B cell (primary cell): ENCODE measurements around the gene CELF2.
"Not testable (repeated sequence)": the region's sequence is repeated elsewhere in the genome, so short reads cannot be mapped to it uniquely, and the experiment has no call there.

Experiments used
- EZH2 ChIP-seq: IDR thresholded peaks from 2 replicates; pipeline ENCODE4 v1.6.1; 2012; ENCODE audit warnings: borderline replicate concordance, low read depth, mild to moderate bottlenecking, moderate library complexity, low read length; ENCODE audit not compliant: insufficient read depth, poor library complexity, severe bottlenecking
- TF ChIP-seq, protein P1 (sequence below): fragments of 200-600 bp; IDR thresholded peaks from one replicate; pipeline ENCODE4 v1.8.0; 2022; ENCODE audit warnings: antibody characterized with exemption, mild to moderate bottlenecking

DNA sequence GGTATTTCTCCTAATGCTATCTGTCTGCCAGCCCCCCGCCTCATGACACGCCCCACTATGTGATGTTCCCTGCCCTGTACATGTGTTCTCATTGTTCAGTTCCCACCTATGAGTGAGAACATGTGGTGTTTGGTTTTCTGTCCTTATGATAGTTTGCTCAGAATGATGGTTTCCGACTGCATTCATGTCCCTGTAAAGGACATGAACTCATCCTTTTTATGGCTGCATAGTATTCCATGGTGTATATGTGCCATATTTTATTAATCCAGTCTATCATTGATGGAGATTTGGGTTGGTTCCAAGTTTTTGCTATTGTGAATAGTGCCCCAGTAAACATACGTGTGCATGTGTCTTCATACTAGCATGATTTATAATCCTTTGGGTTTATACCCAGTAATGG, 109.3 kb downstream of the CELF2 start:
- TF ChIP-seq, protein P1, sequence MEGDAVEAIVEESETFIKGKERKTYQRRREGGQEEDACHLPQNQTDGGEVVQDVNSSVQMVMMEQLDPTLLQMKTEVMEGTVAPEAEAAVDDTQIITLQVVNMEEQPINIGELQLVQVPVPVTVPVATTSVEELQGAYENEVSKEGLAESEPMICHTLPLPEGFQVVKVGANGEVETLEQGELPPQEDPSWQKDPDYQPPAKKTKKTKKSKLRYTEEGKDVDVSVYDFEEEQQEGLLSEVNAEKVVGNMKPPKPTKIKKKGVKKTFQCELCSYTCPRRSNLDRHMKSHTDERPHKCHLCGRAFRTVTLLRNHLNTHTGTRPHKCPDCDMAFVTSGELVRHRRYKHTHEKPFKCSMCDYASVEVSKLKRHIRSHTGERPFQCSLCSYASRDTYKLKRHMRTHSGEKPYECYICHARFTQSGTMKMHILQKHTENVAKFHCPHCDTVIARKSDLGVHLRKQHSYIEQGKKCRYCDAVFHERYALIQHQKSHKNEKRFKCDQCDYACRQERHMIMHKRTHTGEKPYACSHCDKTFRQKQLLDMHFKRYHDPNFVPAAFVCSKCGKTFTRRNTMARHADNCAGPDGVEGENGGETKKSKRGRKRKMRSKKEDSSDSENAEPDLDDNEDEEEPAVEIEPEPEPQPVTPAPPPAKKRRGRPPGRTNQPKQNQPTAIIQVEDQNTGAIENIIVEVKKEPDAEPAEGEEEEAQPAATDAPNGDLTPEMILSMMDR = not testable (repeated sequence)
- not testable (repeated sequence) for TF ChIP-seq EZH2
